HG02763 (cell line): ENCODE data around the gene TBC1D2.

Experiments used
- ATAC-seq: cut with Tn5 transposase; IDR thresholded peaks from one replicate; pipeline ENCODE4 v1.9.1; 2021; ENCODE audit warnings: mild to moderate bottlenecking, moderate library complexity; ENCODE audit not compliant: unreplicated experiment

TBC1D2 gene

DNA sequence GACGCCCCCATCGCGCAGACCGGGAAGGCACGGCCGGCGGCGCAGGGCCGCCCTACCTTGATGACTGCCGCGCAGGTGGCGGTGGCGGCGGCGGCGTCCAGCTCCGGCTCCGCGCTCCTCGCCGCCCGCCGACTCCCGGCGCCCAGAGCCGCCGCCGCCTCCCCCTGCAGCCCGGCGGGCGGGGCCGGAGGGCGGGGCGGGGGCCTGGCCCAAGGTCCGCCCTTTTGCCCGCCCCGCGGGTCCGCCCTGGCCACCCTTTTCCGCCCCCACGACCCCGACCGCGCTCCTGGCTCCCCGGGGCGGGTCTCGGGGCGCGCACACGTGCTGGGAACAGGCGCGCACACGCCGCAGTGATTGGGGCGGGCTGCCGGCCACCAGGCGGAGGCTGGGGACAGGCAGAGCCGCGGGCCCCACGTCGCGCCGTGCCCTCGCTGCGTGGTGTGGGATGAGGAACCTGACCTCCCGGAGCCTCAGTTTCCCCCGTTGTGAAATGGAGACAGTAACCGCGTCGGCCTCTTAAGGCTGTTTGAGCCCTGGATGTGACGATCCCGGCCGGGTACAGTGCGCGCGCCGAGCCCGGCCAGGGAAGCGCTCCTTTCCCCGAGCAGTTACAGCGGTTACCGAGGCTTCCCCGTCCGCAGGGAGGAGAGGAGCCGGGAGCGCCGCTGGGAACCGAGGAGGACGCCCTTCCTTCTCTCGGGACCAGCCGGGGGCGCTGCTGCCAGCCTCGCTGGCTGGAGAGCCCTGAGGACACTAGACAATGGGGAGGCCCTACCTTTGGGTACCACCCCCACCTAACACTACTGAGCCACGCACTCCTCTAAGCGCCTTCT, 62.7 kb downstream of the TBC1D2 start, which contains the start of gene CORO2A:
Gene CORO2A, minus strand, starts transcription at position 135 of the 833 bp plus-strand sequence. CDS start 34,977 bp downstream, outside the sequence.
- ATAC-seq = peak; percentile 63

DNA sequence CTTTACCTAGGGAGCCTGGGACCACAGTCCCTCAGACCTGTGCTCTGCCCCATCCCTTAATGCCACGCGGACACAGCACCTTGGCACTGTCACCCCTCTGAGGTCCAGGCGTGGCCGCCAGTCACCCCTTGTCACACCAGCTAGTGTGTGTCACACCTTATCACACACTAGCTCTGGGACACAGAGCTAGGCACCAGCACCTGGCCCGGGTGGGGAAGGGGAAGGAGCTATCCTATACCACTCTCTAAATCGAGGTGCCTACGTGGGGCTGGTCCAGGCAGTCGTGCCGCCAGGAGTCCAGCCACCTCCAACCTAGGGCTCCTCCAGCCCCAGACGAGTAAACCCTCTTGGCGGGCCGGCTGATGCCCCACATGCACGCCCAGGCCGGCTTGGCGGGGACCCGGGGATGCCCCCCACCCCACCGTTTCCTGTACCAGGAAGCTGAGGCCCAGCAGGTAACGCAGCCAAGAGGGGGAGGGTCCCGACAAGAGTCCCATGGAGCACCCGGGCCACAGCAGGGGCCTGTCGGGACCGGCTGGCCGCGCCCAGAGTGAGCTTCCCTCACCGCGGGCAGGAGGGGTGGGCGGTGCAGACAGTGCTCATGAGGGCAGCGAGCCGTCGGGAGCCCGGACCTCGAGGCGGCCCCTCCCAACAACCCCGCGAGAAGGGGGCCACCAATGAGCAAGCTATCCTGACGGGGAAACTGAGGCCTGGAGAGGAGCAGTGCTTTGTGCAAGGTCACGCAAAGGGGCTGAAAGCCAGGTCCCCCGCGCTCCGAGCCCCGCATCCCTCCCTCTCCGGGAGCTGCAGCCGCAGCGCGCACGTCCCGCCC, 63.6 kb downstream of the TBC1D2 start:
- no peak for ATAC-seq

DNA sequence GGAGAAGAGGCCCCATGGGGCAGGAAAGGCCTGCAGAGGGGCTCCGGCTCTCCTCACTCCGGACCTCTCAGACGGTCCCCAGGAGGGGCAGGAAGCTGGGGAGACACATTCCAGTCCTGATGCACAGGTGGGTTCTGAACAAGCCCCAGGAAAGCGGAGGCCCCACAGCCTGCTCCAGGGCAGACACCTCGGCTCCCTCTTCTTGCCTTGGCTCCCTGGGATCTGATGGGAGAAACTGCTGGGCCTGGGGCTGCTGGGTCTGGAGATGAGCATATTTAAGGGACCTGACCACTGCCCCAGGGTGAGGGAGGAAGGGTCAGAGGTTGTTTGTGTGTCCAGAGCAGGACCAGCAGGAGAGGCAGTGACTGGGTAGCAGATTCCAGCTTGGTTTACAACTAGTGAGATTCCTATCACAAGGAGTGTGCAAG, 64.3 kb downstream of the TBC1D2 start:
- no peak for ATAC-seq

DNA sequence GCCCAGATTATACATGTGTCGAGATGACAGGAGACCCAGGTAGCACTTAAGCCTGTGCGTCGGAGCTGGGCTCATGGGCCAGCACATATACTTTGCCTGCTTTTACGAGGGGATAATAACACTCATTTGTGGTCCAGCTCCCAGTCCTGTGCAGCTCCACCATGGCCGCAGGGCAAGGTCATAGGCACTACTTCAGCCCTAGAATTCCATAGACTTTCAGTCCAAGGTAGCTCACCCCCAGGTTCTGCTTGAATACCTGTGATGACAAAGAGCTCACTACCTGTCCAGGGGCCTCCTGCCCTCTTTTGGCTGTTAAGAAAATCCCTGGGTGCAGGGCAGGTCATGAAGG, 64.7 kb downstream of the TBC1D2 start:
- ATAC-seq = no peak

DNA sequence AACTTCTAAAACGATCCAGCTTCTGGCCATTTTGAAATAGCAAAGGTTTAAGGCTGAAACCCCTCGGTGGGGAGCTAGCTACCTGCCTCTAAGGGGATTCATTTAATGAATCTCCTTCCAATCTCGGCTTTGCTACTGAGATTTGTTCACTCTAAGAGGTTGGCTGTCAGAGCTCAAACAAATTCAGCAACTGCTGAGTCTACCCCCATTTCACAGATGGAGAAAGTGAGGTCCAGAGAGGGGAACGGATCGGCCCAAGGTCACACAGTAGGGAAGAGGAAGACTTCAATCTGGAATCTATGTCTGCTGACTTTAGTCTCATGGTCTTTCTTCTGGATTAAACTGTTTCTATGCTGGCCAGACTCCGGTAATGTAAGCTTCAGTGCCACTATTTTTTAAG, 66.0 kb downstream of the TBC1D2 start:
- no peak for ATAC-seq

DNA sequence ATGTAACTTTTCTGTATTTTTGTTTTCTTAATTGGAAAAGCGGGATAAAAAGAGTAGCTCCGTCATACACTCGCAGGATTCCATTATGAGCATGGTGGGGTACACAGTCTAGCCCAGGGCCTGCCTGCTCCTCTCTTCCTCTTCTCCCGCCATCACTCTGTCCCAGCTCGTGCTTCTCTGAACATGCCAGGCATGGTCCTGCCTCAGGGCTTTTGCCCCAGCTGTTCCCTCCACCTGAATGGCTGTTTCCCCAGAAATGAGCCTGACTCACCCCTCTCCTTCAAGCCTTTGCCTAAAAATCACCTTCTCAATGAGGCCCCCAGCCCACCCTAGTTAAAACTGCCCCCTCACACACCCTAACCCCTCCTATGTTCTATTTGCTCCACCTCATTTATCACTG, 67.5 kb downstream of the TBC1D2 start:
- no peak for ATAC-seq

DNA sequence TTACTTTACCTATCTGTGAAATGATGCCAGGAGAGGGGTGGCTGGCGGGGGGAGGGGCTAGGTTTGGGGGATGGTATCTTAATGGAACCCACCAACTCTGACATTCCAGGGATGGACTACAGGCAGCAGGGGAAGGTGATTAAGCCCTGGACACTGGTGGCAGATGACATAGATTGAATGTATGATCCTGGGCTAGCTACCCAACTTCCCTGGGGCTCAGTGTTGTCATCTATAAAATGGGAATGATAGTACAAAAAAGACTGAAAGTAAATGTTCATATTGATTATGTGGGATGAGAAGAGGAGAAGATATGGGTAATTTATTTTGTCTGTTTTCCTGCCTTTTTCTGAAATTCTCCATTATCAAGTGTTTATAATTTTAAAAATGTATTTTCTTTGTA, 69.2 kb downstream of the TBC1D2 start:
- ATAC-seq = no peak

DNA sequence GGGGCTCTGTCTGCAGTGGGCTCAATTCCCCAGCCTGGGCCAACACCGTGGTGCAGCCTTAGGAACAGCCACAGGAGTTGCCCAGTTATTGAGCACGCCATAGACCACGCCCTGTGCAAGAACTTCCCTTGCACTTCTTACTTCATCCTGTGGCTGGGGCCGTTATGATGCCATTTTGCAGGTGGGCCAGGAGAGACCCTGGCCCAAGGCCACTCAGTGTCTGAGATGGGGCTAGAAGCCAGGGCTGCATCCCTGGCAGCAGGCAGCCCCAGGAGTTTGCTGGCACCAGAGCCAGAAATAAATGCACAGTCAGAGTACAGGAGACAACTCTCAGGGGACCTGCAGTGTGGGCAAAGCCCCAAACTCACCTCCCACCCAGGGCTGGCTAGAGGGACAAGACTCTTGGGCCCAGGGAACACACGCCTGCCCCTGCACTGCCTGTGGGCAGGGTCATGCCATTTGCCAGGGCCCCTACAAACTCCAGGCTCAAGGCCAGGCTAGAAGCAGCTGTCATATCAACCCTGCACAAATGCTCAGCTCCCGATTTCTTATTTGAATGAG, 69.8 kb downstream of the TBC1D2 start:
- ATAC-seq = no peak

DNA sequence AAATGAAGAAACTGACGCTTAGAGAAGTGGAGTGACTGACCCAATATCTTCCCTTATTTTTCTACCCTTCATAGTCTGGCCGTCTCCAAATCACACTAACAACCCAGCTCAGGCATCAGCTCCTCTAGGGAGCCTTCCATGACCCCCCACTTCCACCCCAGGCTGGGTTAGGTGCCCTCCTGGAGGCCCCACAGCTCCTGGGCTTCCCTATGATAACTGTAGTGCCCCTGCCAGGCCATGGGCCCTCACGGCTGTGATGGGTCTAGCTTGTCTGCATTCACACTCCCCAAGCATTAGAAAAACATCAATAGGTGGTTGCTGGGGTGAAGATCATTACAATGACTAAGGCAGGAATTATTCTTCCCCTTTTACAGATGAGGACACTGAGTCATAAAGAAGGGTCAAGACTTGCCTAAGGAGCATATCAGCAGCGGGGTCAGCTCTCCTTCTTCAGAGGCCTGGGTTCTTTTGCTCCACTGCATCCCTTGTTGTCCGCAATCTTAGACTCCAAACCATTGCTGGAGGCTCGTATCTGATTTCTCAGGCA, 70.4 kb downstream of the TBC1D2 start:
- ATAC-seq = no peak

DNA sequence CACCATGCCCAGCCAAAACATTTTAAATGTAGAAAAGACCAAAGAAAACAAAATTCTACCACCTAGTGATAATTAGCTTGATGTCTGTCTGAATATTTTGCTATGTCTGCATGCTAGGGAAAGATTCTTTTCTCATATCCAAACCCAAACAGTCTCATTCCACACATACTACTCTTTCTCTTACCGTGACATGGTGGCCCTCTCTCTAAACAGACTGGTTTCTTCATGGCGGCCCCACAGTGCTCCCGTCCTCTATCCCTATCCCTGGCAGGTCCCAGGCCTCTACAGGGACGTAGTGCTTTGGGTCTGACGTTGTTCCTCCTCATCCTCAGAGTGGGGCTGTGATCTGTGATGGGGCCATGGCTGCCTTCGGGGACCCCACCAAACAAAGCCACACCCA, 71.1 kb downstream of the TBC1D2 start:
- no peak for ATAC-seq

DNA sequence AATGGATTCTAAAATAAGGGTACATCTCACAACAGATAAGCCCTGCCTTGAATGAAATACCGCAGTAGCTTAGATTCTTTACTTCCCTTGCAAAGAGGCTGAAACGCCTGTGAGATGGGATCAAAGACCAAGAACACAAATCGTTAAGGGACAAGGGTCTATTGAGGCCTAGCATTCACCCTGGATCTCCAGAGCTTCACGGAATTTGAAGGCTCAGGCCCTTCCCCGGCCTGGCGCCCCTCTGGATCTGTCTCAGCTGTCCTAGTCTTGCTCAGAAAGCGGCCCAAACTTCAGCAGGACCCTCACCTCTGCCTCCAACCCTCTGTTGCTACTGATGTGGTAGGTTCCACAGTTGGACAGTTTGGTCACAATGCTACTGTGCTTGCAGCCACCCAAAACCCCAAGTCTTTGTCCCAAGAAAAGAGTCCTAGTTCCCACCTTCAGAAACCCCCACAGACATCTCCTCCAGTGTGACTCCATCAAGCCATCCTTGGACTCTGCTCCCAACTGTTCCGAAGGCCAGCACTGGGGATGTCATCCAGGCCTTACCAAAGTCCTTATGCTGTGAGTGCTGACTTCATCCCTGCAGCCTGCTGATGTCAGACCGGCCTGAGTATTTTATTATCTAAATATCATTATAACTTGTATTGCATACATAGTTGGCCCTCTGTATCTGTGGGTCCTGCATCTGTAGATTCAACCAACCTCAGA, 72.4 kb downstream of the TBC1D2 start:
- ATAC-seq = no peak

DNA sequence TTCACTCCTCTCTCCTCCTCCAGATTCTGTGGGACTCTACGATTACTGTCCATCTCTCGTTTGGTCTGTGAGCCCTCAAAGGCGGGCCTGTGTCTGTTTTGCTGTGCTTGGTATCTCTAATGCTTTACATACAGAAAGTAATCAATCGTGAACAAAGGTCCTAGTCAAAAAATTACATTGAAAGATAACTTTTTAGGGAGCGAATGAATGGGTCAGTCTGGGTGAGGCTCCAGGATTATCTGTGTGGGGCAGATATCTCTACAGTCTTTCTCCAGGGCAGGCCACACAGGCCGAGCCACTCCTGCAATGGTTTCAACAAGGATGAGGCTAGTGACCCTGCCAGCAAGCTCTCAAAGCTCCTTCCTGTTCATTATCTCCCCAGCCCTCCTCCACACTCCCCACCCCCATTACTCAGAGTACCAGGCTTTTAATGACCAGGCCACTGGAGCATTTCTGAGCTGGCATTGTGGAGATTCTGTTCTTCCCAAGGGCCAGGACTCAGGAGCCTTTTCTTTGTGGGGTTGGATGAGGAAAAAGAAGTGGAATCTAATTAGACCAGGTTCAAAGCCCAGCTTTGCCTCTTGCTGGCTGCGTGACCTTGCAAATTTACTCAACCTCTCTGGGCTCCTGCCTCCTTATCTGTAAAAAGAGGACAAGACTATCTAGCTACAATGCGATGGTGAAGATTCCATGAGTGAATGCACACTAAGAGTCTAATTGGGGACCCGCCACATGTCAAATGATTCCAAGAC, 73.2 kb downstream of the TBC1D2 start:
- ATAC-seq = no peak

DNA sequence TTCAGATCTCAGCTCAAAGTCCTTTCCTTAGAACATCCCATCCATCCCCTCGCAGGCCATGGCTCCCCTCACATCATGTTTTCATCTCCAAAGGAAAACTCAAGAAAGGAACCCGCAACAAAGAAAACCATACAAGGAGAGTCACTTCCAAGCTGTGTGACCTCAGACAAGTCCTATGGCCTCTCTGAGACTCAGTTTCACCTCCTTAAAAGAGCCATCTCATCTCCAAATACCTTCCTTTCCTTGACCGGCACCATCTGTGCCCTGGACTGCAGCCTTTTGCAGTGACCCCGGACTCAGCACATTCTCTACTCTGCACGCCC, 73.7 kb downstream of the TBC1D2 start:
- no peak for ATAC-seq

DNA sequence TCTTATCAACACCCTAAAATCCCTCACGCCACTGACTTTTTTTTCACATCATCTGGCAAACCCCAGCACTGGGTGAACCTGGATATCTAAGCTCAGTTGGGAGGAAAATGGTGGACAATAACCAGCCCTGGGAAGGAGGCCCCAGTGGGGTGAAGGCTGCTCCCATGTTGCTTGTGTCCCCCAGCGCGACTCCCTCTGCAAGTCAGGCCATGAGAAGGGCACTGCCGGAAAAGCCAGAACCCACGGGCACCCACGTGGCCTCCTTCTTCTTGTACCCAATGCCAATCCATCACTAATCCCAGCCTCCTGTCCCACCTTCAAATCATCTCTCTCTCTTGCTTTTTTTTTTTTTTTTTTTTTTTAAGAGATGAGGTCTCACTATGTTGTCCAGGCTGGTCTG, 74.5 kb downstream of the TBC1D2 start:
- no peak for ATAC-seq

DNA sequence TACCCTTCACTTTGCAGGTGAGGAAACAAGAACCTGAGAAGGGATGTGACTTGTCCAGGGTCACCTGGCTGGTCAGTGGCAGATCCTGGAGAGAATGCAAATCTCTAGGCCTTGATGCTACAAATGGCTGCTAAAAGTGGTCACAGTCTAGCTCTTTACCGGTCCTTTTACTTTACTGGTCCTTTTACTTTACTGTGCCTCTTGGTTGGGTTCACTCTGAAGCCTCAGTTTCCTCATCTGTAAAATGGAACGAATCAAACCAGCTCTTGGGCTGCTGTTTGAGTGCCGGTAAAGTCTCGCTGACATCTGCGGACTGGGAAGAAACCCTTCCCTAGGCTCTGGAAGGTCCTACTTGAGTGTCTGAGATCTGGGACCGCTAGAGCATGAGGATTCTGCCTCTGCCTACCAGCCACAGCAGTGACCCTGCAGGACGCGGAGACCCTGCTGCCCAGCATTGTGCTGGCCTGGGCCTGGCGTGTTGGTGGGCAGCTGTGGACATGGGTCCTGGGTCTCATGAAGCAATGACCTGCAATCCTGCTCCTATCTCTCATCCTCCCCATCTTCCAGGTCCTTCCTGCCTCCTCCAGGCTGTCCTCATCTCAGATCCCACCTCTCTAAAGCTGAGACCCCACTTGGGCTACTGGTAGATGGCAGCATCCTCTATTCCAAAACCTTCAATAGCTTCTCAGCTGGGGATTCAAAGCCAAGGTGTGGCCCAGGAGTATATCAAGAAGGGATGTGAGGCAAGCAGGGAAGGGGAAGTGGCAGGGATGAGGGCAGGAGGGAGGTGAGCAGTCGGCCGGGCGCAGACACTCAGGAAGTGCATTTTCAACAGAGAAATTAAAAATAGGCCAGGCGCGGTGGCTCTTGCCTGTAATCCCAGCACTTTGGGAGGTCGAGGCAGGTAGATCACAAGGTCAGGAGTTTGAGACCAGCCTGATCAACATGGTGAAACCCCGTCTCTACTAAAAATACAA, 76.3 kb downstream of the TBC1D2 start:
- no peak for ATAC-seq

DNA sequence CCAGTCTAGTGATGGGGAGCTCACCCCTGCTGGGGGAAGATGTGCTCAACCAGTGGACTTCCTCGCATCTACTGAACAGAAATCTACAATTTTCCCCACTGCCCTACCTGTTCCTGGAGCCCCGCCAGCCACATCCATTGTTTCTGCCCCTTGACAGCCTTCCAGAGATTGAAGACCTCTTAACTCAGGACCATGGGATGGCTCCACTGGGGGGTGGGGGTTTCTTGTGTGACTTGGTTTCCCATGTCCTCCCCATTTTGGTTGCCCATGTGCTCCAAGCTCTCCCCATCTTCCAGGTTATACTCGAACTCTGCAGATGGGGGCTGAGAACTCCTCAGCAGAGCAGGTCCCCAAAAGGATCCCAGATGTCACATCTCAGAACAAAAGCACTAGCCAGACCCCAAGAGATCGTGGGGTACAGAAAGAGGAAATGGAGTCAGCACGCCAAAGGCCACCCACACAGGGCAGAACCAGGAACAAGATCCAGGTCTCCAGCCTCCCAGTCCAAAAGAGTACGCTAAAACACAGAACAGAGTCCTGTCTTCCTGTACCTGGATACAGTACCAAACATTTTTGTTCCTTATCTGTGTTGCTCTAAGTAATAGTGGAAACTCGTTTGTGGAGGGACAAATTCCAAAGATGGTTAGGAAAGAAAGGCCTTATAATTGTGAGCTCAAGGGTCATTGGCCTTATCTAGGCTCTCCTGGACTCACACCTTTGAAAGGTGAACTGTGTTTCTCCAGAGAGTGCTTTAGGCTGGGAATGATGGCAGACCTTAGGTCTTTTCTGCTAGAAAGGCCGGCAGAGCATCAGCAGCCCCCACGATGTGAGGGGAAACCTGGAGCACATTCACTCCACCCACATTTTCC, 78.8 kb downstream of the TBC1D2 start:
- no peak for ATAC-seq

DNA sequence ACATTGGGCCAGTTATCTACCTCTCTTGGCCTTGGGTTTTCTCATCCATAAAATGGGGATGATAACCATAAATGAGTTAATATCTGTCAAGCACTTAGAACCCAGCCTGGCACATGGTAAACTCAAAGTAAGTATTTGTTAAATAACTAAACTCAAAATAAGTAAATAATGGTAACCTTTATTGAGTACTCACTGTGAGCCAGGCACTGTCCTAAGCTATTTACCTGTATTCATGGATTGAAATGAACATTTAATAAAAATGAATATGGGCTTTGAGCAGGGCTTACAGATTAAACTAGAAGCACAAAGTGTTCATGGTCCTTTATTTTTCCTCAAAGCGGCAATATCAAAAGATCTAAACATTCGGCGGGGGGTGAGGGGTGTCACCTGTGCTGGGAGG, 79.7 kb downstream of the TBC1D2 start:
- no peak for ATAC-seq

DNA sequence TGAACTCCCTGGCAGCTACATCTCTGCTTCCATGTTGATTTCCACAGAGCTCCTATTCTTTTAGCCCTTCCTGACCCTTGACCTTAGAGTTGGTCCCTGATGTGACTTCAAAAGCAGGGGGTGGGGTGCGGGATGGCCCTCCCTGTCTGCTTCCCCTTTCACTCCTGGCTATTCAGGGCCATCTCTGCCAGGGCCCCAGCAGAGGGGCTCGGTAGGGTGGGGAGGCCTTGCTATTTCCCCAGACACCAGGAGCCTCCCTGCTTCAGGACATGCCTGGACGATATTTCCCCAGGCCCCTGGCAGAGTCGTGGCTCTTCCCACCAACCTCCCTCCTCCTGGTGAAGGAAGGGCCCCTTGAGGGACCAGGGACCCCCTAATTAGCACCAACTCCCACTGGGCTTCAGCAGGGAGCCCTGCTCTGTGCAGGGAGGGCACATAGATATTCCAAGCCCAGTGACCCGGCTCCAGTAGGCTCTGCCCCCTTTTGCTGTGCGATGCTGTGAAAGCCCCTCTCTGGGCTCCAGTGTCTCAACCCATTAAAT, 80.3 kb downstream of the TBC1D2 start:
- no peak for ATAC-seq
